IPS DF 6.9 (cell line): Measurements from ENCODE around the gene EFL1.
"Not testable (repeated sequence)": the region's sequence is repeated elsewhere in the genome, so short reads cannot be mapped to it uniquely, and the experiment has no call there.

Source experiments
- DNase-seq: peaks from one replicate; pipeline ENCODE4 v3.0.0-alpha.2; 2013; ENCODE audit warnings: low read depth, low spot score
- H3K27ac ChIP-seq: one replicate; pipeline ENCODE4 v1.5.1; 2013; ENCODE audit warnings: low read length, control low read depth
- H3K27me3 ChIP-seq: 2 replicates; pipeline ENCODE4 v1.6.1; 2013; ENCODE audit warnings: mild to moderate bottlenecking, low read length; ENCODE audit not compliant: control insufficient read depth, insufficient read depth
- H3K36me3 ChIP-seq: 2 replicates; pipeline ENCODE4 v1.6.1; 2013; ENCODE audit warnings: low read length; ENCODE audit not compliant: control insufficient read depth, insufficient read depth
- H3K4me1 ChIP-seq: 2 replicates; pipeline ENCODE4 v1.6.1; 2013; ENCODE audit warnings: low read length; ENCODE audit not compliant: control insufficient read depth, insufficient read depth
- H3K4me3 ChIP-seq: 2 replicates; pipeline ENCODE4 v1.5.1; 2013; ENCODE audit warnings: mild to moderate bottlenecking, low read length
- H3K9me3 ChIP-seq: 2 replicates; pipeline ENCODE4 v1.6.1; 2013; ENCODE audit warnings: low read length, inconsistent platforms; ENCODE audit not compliant: control insufficient read depth, insufficient read depth
- WGBS: extraction: QIAGEN DNeasy Blood & Tissue Kit; methylation state at CpG from one replicate; pipeline ENCODE4 v1.1.7; 2013; ENCODE audit warnings: mixed read lengths, missing lambda C conversion rate; ENCODE audit not compliant: insufficient read length, insufficient coverage; 5-methylcytosine and 5-hydroxymethylcytosine counted together

Gene EFL1

DNA sequence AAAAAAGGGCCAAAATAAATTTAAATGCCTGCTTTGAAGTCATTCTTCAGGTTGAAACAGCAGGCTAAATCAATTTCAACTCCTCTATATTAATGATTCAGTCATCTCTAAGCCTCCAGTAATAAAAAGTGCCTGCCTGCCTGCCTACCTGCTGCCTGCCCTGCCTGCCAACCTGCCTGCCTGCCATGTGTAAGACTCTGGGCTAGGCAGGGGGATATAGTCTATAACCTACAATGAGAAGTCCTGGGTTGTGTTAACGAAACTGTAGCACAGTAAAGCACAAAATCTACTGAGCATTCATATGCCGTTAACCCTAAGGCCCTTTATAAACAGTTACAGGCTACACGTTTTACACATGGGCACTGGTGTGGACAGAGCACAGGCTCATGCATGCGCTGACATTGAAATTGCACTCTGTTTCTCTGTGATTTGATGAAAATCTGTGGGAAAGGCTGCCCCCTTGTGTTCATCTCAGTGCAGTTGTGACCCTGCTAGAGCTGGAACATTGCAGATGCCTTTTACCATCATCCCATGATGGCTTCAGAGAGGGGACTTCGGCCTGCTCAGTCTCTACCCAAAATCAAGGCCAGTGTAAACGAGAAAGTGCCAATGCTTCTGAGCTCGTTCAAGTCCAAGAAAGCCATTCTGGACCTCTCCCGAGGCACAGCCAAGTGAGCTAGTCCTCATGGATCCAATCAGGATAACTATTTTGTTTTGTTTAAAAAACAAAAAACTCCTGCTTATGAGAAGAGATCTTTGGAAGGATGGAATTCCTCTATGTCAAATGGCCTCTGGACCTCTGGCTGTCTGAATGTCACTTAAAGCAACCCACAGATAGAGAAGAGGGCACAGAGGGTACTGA is 64.6 kb downstream of the EFL1 start:
- DNase-seq = peak; percentile 63
- no peaks in the 10 kb centered on the region for H3K36me3 ChIP-seq
- no peaks in the 10 kb centered on the region for H3K4me1 ChIP-seq
- no peak overlapping the region for H3K4me3 ChIP-seq
- WGBS = no CpG with 5 or more reads among the region's 8 CpGs
- H3K27me3 ChIP-seq = no peaks in the 10 kb centered on the region
- H3K27ac ChIP-seq = no peak overlapping the region
- no peaks in the 10 kb centered on the region for H3K9me3 ChIP-seq

DNA sequence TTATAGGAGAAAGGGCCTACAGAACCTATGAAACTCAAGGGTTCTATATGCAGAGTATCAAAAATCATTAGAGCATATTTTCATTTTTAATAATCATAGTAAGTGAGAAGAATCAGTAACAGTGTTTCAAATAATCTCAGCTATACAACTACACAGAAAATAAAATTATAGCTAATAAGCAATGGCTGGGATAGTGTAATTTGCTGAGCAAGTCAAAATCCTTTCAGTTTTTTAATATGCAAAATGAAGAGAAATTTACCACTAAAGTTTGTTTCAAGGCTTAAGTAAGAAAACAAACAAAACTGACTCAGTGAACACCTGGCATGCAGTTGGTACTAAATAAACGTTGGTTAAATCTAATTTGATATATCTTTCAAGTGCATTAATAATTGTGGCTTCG is 66.2 kb downstream of the EFL1 start:
- no CpG with 5 or more reads among the region's 2 CpGs for WGBS
- no peaks in the 10 kb centered on the region for H3K36me3 ChIP-seq

DNA sequence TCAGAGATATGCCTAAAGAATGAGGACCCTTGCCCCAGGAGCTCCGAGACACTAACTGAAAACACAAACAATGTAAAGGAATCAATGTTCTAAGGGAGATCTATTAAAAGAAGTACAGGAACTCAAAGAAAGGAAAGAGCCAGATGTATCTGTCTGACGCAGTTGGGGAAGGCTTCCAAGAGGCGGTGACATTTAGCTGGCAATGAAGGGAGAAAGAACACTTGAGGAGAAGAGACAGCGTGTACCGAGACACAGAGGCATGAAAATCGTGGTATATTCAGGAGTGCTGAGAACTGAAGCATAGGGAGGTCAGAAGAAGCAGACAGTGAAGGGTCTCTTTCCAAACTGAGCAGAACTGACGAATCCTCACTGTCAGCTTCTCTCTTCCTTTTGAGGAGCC is 66.7 kb downstream of the EFL1 start:
- not testable (repeated sequence) for H3K27ac ChIP-seq, H3K36me3 ChIP-seq, H3K9me3 ChIP-seq, H3K4me1 ChIP-seq, H3K27me3 ChIP-seq, DNase-seq, H3K4me3 ChIP-seq
- WGBS = no CpG with 5 or more reads among the region's 7 CpGs

More for the DNA sequence above, 66.2 kb downstream of the EFL1 start:
- no peak overlapping the region for H3K4me3 ChIP-seq
- H3K9me3 ChIP-seq = no peaks in the 10 kb centered on the region
- no peaks in the 10 kb centered on the region for H3K27me3 ChIP-seq
- no peak overlapping the region for H3K27ac ChIP-seq
- no peak for DNase-seq
- no peaks in the 10 kb centered on the region for H3K4me1 ChIP-seq

DNA sequence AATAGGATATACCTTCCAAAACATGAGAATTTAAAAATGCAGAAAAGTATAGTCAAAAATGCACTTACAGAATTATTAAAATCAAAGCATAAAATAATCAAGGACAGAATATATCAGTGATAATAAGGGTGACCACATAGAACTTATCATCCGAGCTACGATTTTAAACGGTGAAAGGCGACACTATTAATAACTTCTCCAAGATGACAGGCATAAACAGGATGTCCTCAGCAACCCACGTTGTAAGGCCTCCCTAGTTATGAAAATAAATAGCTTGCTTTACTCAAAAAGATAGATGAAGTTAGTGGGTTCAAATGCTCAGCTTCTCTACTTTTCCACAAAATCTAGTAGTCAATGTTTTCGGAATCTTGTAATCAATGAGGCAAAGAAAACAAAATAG is 68.0 kb downstream of the EFL1 start:
- H3K4me3 ChIP-seq, H3K4me1 ChIP-seq, DNase-seq, H3K27ac ChIP-seq, H3K27me3 ChIP-seq, H3K9me3 ChIP-seq, H3K36me3 ChIP-seq: not testable (repeated sequence)
- WGBS = no CpG with 5 or more reads among the region's 6 CpGs

DNA sequence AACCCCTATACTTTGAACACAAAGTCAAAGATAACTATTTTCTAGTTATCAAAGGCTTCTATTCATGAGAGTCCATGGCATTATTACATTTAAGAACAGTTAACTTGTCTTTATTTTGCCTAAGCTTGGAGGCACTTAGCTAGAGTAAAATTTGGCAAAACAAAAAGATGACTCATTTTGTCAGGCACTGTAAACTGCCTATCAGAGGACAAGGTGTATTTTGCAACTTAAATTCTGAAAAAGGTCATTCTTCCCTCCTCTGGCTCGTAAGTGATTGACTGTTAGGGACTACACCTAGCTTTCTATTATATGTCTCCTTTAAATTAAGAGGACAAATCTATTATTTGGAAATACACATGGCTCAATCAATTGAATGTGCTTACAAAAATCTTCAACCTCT is 69.1 kb downstream of the EFL1 start:
- not testable (repeated sequence) for DNase-seq, H3K4me1 ChIP-seq, H3K27ac ChIP-seq, H3K36me3 ChIP-seq, H3K9me3 ChIP-seq, H3K27me3 ChIP-seq, H3K4me3 ChIP-seq
- no CpG with 5 or more reads among the region's 1 CpG for WGBS

DNA sequence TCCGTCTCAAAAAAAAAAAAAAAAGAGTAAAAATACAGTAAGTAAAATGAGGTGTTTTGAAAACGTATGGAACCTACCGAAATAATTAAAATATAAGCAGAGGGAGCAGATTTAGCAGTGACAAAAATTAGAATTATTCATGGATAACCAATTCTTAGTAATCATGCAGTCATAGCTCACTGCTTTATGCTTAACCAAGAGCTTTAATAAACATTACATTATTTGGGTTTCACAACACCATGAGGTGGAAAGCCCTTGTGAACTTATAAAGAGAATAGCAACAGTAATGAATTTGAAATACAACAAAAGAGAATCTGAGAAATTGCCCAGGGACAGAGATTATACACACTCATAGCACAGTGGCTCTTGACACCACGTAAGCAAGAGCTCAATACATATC is 70.1 kb downstream of the EFL1 start:
- H3K36me3 ChIP-seq, H3K4me1 ChIP-seq, H3K4me3 ChIP-seq, DNase-seq, H3K27ac ChIP-seq, H3K9me3 ChIP-seq, H3K27me3 ChIP-seq: not testable (repeated sequence)
- WGBS = 100% methylated on average over 2 of the region's 4 CpGs

DNA sequence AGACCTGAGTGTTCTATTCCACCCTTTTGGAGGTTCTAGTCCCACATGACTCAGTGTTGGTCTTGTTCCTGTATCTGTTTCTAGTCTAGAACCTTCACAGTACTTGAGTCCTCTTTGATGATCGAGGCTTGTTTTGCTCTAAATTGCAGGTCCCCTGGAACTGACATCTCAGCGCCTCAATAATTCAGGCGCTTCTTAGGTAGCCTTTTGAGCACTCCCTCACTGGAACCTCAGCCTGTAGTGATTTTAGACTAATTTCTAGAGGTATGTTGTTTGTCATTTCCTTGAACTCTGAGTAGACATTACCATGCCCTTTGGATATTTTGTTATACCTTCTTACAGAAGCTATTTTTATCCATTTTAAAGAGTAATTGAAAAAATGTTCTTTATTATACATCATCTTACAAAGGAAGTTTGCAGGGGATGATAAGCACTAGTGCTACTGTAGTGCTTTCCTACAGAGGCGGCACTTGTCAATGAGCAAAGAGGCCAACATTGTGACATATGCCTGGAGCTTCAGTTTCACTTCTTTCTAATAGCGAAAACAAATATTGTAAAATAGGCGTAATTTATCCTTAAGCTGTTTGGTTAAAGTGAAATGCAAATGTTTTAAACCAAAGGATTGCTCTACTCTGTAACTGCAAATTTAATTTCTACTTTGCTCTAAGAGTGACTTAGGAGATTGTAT is 75.7 kb downstream of the EFL1 start:
- DNase-seq = no peak

DNA sequence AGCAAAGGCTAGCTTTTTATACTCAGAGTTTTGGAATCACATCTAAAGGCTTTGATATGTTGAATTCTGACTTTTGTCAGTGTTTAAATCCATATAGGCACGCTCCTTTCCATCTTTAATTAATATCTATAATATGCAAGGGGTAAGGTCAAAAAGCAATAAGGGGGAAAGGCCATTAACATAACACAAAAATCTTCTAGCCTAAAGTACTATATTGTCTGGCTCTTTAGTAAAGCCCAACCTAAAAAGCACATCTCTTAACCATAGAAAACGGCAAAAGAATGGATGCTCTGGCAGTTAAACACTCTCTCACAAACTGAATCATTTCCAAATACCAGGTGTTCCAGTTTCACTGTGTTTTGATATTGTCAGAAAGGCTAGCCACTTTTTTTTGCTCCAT is 76.4 kb downstream of the EFL1 start:
- Histone ChIP-seq H3K36me3 (no peaks in the 10 kb centered on the region), H3K4me1 (no peaks in the 10 kb centered on the region), H3K4me3 (no peak overlapping the region), H3K27ac (no peak overlapping the region), H3K9me3 (no peaks in the 10 kb centered on the region), H3K27me3 (no peaks in the 10 kb centered on the region)
- no peak for DNase-seq
- WGBS = no CpG with 5 or more reads among the region's 2 CpGs

More for the DNA sequence above, 75.7 kb downstream of the EFL1 start:
- Histone ChIP-seq H3K27ac (no peak overlapping the region), H3K36me3 (no peaks in the 10 kb centered on the region), H3K4me3 (no peak overlapping the region), H3K4me1 (no peaks in the 10 kb centered on the region), H3K27me3 (no peaks in the 10 kb centered on the region), H3K9me3 (no peaks in the 10 kb centered on the region)
- WGBS = no CpG with 5 or more reads among the region's 6 CpGs

DNA sequence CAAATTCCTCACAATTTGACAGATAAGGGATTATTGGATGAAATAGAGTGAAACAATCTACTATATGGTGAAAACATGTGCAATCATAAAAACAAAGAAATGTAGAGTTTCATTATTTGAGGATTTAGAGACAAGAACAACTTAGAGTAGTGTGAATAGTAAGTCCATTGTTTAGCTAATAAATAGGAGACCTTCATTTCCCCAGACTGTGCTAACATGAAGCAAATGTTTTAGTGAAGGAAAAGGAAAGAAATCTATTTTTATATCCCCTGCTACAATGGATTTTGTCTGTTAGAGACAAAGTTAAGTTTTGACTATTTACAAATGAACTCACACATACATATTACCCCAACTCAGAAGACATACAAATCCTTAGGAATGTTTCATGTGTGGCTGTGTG is 77.8 kb downstream of the EFL1 start:
- Histone ChIP-seq H3K27ac (no peak overlapping the region), H3K36me3 (no peaks in the 10 kb centered on the region), H3K4me3 (no peak overlapping the region), H3K27me3 (no peaks in the 10 kb centered on the region), H3K4me1 (no peaks in the 10 kb centered on the region), H3K9me3 (no peaks in the 10 kb centered on the region)
- no peak for DNase-seq

DNA sequence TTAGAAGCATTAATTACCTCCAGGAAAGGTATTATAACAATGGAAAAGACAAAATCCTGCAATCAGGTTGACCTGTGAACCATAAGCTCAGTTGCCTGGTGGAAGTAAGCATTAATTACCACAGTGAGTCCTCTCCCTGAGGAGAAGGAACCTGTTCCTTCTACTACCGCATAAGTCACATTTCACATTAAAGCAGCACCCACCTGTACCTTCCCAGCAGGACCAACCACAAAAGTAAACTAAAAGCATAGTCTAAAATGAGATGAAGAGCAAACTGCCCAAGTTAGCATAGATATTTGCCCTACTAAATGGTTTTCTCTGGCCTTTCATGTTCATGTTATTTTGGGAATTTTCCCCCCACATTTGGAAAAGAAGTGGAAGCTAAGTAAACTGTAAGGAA is 78.2 kb downstream of the EFL1 start:
- no CpG with 5 or more reads among the region's 1 CpG for WGBS

More for the DNA sequence above, 78.2 kb downstream of the EFL1 start:
- H3K4me1 ChIP-seq = no peaks in the 10 kb centered on the region
- H3K9me3 ChIP-seq = no peaks in the 10 kb centered on the region
- no peak for DNase-seq
- no peaks in the 10 kb centered on the region for H3K36me3 ChIP-seq
- no peak overlapping the region for H3K4me3 ChIP-seq
- no peaks in the 10 kb centered on the region for H3K27me3 ChIP-seq
- H3K27ac ChIP-seq = no peak overlapping the region
